HG03439 (cell line): ENCODE data around the gene ABHD16A.
"Not testable (repeated sequence)": the region's sequence is repeated elsewhere in the genome, so short reads cannot be mapped to it uniquely, and the experiment has no call there.

Experiments used
- ATAC-seq: cut with Tn5 transposase; IDR thresholded peaks from one replicate; pipeline ENCODE4 v1.9.1; 2021; ENCODE audit warnings: mild to moderate bottlenecking, moderate library complexity; ENCODE audit not compliant: unreplicated experiment

The ABHD16A gene

GRCh38 chr6:31715022-31715958 lies 12.2 kb upstream of the ABHD16A start, which contains the start of gene LY6G6D:
TSS of gene LY6G6D (plus strand) at chr6:31715348. CDS start at chr6:31715356, 8 bp downstream.
- no peak for ATAC-seq

GRCh38 chr6:31713991-31714684 lies 11.0 kb upstream of the ABHD16A start:
- no peak for ATAC-seq

- ATAC-seq, result no peak
These were observed 10.3 kb upstream of the ABHD16A start for GRCh38 chr6:31713465-31713864.

- ATAC-seq, result no peak
These were observed 9.2 kb upstream of the ABHD16A start for GRCh38 chr6:31712296-31712695.

- ATAC-seq, result no peak
These were observed 8.1 kb upstream of the ABHD16A start for GRCh38 chr6:31711233-31711632.

GRCh38 chr6:31710523-31711219 lies 7.5 kb upstream of the ABHD16A start:
- ATAC-seq, result no peak

- not testable (repeated sequence) for ATAC-seq
These were observed 6.0 kb upstream of the ABHD16A start for GRCh38 chr6:31709157-31709556.

GRCh38 chr6:31708224-31708623 lies 5.1 kb upstream of the ABHD16A start:
- ATAC-seq, result no peak

GRCh38 chr6:31707701-31708100 lies 4.6 kb upstream of the ABHD16A start:
- ATAC-seq, result no peak

GRCh38 chr6:31706599-31706998 lies 3.5 kb upstream of the ABHD16A start, which contains the start of gene LY6G6F:
TSS of gene LY6G6F (plus strand) at chr6:31706866. CDS start at chr6:31706907, 41 bp downstream.
- no peak for ATAC-seq

GRCh38 chr6:31705931-31706330 lies 2.8 kb upstream of the ABHD16A start:
- ATAC-seq, result no peak

- no peak for ATAC-seq
These were observed 712 bp downstream of the ABHD16A start for GRCh38 chr6:31702405-31702818.

GRCh38 chr6:31701666-31702404 lies 1.3 kb downstream of the ABHD16A start:
- no peak for ATAC-seq

- ATAC-seq, result no peak
These were observed 2.3 kb downstream of the ABHD16A start for GRCh38 chr6:31700740-31701401.

- ATAC-seq, result no peak
These were observed 5.6 kb downstream of the ABHD16A start for GRCh38 chr6:31697555-31697954.

GRCh38 chr6:31693535-31693934 lies 9.6 kb downstream of the ABHD16A start:
- no peak for ATAC-seq

- ATAC-seq, result no peak
These were observed 10.2 kb downstream of the ABHD16A start for GRCh38 chr6:31692886-31693285.

GRCh38 chr6:31692353-31692752 lies 10.8 kb downstream of the ABHD16A start:
- no peak for ATAC-seq

- ATAC-seq, result no peak
These were observed 11.5 kb downstream of the ABHD16A start for GRCh38 chr6:31691564-31692108.

GRCh38 chr6:31691078-31691463 lies 12.1 kb downstream of the ABHD16A start:
- ATAC-seq, result no peak
